Liver (tissue), 3 donors: ENCODE measurements around the gene FAM120B.

Experiments
- FOXA1 ChIP-seq: IDR thresholded peaks from 2 replicates; pipeline ENCODE4 v1.6.1; 2016; ENCODE audit warnings: antibody characterized with exemption
- GABPA ChIP-seq, 2 donors: IDR thresholded peaks in 1 of 2; conservative IDR thresholded peaks in 1 of 2; 2 replicates each; pipeline ENCODE4 v1.6.1; 2016; ENCODE audit warnings: antibody characterized with exemption in 2 of 2, mild to moderate bottlenecking in 1 of 2, moderate library complexity in 1 of 2
- JUND ChIP-seq, 2 donors: IDR thresholded peaks; 2 replicates each; pipeline ENCODE4 v1.6.1; 2016; ENCODE audit warnings: antibody characterized with exemption in 2 of 2
- RAD21 ChIP-seq, 2 donors: IDR thresholded peaks; 2 replicates each; pipeline ENCODE4 v1.6.1; 2016; ENCODE audit warnings: antibody characterized with exemption in 2 of 2, mild to moderate bottlenecking in 2 of 2
- TAF1 ChIP-seq: conservative IDR thresholded peaks from 2 replicates; pipeline ENCODE4 v1.6.1; 2016; ENCODE audit warnings: antibody characterized with exemption, mild to moderate bottlenecking
- TF ChIP-seq, protein P1 (sequence below): fragments of 150-350 bp; IDR thresholded peaks from 2 replicates; pipeline ENCODE4 v1.5.1; 2017; ENCODE audit warnings: improper control_type of control experiment, low read depth, low read length; ENCODE audit not compliant: missing input control
- TF ChIP-seq, protein P2 (sequence below): IDR thresholded peaks from 2 replicates; pipeline ENCODE4 v1.6.1; 2016; ENCODE audit warnings: antibody characterized with exemption
- TF ChIP-seq, protein P3 (sequence below): IDR thresholded peaks from 2 replicates; pipeline ENCODE4 v1.6.1; 2016; ENCODE audit warnings: antibody characterized with exemption
- TF ChIP-seq, protein P4 (sequence below): IDR thresholded peaks from 2 replicates; pipeline ENCODE4 v1.6.1; 2016; ENCODE audit warnings: antibody characterized with exemption
- donor health status: healthy.
- donor health status: healthy.

DNA sequence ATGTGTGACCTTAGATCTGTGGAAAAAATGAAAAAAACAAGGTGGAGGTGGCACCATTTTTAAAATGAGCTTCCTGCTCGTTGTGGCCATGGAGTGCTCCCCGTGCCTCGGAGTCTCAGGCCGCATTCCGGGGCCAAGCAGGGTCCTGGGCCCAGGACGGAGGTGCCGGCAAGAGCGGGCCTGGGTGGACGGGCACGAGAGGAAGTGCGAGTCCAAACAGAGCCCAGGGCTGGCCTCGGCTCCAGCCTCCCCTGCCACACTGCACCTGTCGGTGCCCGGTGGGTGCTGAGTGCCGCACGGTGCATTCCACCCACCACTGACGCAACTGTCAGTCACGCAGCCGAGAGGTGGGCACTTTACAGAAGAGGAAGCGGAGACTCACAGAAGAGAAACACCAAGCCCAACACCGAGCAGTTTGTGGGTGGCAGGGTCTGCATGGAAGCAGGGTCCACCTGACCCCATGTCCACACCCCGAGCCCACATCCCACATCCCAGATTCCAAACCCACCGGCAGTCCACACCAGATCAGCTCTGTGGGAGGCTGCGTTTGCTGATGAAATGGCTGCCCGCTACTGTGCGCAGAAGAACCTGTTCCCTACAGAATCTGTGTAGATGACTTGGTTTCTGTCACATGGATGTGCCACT, 148.9 kb downstream of the FAM120B start:
- TF ChIP-seq JUND (IDR thresholded peaks at IDR 0.05) (no peak), TAF1 (no peak), GABPA (IDR thresholded peaks at IDR 0.05 in 1 of 2, conservative IDR thresholded peaks at IDR 0.05 in 1 of 2) (no peak), FOXA1 (no peak), RAD21 (IDR thresholded peaks at IDR 0.05) (no peak)
- TF ChIP-seq, protein P1, sequence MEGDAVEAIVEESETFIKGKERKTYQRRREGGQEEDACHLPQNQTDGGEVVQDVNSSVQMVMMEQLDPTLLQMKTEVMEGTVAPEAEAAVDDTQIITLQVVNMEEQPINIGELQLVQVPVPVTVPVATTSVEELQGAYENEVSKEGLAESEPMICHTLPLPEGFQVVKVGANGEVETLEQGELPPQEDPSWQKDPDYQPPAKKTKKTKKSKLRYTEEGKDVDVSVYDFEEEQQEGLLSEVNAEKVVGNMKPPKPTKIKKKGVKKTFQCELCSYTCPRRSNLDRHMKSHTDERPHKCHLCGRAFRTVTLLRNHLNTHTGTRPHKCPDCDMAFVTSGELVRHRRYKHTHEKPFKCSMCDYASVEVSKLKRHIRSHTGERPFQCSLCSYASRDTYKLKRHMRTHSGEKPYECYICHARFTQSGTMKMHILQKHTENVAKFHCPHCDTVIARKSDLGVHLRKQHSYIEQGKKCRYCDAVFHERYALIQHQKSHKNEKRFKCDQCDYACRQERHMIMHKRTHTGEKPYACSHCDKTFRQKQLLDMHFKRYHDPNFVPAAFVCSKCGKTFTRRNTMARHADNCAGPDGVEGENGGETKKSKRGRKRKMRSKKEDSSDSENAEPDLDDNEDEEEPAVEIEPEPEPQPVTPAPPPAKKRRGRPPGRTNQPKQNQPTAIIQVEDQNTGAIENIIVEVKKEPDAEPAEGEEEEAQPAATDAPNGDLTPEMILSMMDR: no peak
- TF ChIP-seq, protein P2, sequence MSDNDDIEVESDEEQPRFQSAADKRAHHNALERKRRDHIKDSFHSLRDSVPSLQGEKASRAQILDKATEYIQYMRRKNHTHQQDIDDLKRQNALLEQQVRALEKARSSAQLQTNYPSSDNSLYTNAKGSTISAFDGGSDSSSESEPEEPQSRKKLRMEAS: no peak
- TF ChIP-seq, protein P3, sequence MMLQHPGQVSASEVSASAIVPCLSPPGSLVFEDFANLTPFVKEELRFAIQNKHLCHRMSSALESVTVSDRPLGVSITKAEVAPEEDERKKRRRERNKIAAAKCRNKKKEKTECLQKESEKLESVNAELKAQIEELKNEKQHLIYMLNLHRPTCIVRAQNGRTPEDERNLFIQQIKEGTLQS: no peak
- TF ChIP-seq, protein P4, sequence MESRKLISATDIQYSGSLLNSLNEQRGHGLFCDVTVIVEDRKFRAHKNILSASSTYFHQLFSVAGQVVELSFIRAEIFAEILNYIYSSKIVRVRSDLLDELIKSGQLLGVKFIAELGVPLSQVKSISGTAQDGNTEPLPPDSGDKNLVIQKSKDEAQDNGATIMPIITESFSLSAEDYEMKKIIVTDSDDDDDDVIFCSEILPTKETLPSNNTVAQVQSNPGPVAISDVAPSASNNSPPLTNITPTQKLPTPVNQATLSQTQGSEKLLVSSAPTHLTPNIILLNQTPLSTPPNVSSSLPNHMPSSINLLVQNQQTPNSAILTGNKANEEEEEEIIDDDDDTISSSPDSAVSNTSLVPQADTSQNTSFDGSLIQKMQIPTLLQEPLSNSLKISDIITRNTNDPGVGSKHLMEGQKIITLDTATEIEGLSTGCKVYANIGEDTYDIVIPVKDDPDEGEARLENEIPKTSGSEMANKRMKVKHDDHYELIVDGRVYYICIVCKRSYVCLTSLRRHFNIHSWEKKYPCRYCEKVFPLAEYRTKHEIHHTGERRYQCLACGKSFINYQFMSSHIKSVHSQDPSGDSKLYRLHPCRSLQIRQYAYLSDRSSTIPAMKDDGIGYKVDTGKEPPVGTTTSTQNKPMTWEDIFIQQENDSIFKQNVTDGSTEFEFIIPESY: no peak
